ENCODE data around the gene C13orf42.

C13orf42 gene

GRCh38 chr13:51111174-51111573 is at the start of gene C13orf42:
Gene C13orf42, minus strand, starts transcription at chr13:51111274. Its CDS starts 65 bp downstream, at chr13:51111209.
- Histone ChIP-seq H3K27ac (no peak within 1 kb of the TSS), H3K4me3 (no peak within 1 kb of the TSS)

GRCh38 chr13:51158880-51159518 is 47.9 kb upstream of the C13orf42 start:
- H3K27ac ChIP-seq = no peak overlapping the region
- H3K4me3 ChIP-seq = no peak overlapping the region

- Histone ChIP-seq H3K27ac (no peak overlapping the region), H3K4me3 (no peak overlapping the region)
Measured at GRCh38 chr13:51158365-51158764, 47.3 kb upstream of the C13orf42 start.

DNA sequence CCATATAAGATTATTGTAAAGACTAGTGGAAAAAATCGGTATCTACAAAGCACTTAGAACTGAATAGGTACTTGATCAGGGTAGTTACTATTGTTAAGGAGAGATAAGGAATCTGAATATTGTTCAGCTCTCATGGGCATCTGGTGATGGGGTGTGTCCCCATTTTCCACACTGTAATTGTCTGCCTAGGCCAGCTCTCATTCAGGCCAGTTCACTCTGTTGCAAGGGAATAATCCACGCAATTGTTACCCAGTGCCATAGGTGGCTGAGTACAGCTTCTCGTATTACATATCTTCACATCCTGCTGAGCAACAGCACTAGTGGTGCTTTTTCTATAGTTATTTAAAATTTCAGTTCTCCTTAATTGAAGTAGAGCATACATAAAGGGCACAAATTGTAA is 45.6 kb upstream of the C13orf42 start:
- no peak overlapping the region for H3K27ac ChIP-seq
- H3K4me3 ChIP-seq = no peak overlapping the region

DNA sequence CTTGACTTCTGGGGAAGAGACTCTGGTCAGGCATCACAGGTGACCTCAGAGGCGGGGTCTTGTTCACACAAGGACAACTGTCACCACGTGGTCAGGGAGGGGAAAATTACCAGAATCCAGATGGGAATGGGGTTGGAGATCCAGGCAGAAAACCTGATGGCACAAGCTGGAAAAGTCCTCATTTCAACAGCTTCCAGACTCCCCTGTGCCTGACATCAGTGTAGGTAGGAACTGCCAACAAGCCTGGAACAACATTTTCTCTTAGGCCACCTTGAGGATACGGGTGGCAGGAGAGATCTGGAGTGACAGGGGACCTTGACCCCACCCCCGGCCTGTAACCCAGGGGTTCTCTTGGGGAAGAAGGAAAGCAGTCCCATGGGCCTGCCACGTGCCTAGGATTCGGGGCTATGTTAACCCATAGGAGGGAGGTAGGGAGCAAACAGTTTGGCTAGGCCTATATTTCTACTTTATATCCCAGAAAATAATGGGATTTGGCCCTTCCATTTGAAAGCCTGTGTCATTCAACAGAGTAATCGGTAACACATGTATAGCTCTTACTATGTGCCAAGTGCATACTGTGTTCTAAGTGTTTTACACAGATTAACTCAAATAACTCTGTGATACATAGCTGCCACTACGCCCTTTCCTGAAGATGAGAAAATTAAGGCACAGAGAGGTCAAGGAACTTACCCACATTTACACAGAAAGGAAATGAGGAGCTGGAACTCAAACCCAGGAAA is 44.9 kb upstream of the C13orf42 start:
- no peak overlapping the region for H3K27ac ChIP-seq
- H3K4me3 ChIP-seq = no peak overlapping the region

- no peak overlapping the region for H3K27ac ChIP-seq
- no peak overlapping the region for H3K4me3 ChIP-seq
Measured at GRCh38 chr13:51155161-51155560, 44.1 kb upstream of the C13orf42 start.

- Histone ChIP-seq H3K4me3 (no peak overlapping the region), H3K27ac (no peak overlapping the region)
Measured at GRCh38 chr13:51154029-51154555, 43.0 kb upstream of the C13orf42 start.

DNA sequence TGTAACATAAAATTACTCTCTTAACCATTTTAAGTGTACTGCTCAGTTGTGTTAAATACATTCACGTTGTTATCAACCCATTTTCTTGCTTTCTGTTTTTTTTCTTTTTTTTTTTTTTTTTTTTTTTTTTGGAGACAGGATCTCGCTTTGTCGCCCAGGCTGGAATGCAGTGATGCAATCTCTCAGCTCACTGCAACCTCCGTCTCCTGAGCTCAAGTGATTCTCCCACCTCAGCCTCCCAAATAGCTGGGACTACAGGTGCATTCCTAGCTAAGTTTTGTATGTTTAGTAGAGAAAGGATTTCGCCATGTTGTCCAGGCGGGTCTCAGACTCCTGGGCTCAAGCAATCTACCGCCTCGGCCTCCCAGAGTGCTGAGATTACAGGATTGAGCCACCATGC is 42.5 kb upstream of the C13orf42 start:
- H3K27ac ChIP-seq = no peak overlapping the region
- H3K4me3 ChIP-seq = no peak overlapping the region

DNA sequence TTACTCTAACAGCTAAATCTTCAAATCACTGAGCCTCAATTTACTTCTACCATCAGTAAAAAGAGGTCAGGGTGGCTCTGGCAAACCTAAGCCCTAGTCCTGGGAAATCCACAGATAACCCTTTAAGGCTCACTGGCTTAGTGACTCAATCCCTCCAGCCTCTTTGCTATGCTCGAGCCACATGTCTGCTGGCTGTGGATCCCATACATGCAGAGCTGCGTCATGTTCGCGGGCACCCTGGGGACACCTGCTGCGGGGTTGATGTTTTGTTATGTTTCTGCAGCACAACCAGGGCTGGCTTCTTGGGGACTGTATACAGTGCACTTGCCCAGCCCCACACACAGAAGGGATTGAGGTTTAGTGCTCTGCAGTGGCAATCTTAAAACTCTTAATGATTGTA is 41.6 kb upstream of the C13orf42 start:
- no peak overlapping the region for H3K27ac ChIP-seq
- H3K4me3 ChIP-seq = no peak overlapping the region

DNA sequence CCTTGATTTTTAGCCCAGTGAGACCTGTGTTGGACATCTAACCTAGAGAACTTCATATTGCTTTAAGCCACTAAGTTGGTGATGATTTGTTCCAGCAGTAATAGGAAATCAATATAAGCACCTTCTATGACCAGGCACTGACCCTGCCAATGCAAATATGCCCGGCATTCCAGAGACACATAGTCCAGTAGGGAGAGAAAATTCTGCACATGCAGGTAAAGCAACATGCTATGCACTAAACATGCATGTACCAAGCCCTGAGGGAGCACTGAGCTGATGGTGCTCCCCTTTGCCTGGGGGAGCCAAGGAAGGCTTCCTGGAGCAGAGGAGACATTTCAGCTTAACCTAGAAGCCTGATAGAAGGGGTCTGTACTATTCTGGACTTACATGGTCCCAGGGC is 40.4 kb upstream of the C13orf42 start:
- no peak overlapping the region for H3K4me3 ChIP-seq
- H3K27ac ChIP-seq = no peak overlapping the region

DNA sequence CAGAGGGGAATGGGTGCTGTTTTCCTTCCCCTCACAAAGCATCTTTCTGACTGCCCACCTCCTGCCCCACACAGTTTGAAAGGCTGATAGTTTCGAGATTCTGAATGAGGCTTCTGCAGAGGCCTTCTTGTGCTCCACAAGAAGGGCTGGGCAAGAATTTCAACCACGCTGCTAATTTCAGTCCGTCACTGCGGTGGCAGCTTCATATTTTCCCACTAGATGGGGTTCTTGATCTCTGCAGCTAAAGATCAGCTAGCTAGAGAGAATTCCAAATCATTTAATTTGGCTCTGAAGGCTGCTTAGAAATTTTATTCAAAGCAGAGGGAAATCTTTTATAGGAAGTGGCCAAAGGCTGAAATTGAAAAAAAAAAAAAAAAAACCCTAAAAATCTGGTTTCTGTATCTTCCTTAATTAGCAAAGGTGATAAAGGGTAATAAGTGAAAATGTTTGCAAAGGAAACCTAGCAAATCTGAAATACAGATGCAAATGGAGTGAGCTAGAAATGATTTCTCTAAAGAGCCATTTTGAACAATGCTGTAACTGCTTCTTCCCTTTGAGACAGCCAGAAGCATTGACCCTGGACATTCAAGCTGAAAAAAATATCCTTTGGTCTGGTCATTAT is 38.0 kb upstream of the C13orf42 start:
- Histone ChIP-seq H3K27ac (peak overlapping the region in 4 of 21 experiments; percentile 2 to 57 (median 34)), H3K4me3 (no peak overlapping the region)

DNA sequence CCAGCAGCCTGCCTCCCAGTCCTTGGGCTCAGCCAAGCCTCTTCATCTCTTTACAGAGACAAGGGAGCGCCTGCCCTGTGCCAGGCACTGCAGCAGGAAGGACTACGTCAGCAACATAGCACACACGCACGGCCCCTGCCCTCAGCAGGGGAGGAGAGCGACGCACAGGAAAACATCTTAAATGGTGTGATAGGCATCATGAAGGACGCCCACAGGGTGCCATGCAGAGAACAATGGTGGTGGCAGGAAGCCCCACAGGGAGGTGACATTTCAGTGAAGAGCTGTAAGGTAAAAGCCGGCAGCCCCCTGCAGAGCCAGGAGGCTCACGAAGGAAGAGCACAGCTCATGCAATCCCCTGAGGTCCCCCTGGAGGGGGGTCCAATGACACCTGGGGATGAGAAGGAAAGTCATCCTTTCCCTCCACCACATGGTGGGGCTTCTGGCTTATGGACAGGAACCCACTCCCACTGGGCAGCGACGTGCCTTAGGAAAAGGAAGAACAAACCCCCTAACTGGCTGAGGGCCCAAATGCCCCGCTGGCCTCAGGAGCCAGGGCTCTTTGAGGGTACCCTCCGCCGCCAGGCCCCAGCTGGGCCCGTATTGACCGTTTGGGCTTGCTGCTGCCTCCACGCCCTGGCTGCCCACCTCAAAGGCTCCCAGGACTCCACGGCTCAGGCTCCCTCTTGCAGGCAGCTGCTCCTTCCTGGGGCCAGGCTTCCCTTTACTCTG is 37.3 kb upstream of the C13orf42 start:
- peak overlapping the region in 4 of 21 experiments; percentile 2 to 57 (median 34) for H3K27ac ChIP-seq

DNA sequence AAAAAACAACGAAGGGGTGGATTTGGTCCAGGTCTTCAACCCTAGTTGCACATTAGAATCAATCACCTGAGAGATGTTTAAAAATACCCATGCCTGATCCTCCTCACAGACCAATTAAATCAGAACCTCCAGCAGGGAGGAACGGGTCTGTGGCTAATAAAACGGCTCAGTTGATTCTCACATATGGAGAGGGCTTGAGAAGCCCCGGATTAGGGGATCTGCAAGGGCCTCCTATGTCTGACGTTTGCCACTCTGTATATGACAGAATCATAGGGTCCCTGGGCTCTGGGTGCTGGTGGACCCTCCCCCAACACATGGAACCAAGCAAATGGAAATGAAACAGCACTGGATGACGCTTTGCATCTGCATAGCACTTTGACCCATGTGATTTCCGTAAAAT is 36.7 kb upstream of the C13orf42 start:
- Histone ChIP-seq H3K27ac (no peak overlapping the region), H3K4me3 (no peak overlapping the region)

More for the DNA sequence above, 37.3 kb upstream of the C13orf42 start:
- H3K4me3 ChIP-seq = no peak overlapping the region

GRCh38 chr13:51146667-51147066 is 35.6 kb upstream of the C13orf42 start:
- Histone ChIP-seq H3K4me3 (no peak overlapping the region), H3K27ac (no peak overlapping the region)

- Histone ChIP-seq H3K27ac (no peak overlapping the region), H3K4me3 (no peak overlapping the region)
Measured at GRCh38 chr13:51137250-51137649, 26.2 kb upstream of the C13orf42 start.

- Histone ChIP-seq H3K27ac (no peak overlapping the region), H3K4me3 (no peak overlapping the region)
Measured at GRCh38 chr13:51136276-51136980, 25.4 kb upstream of the C13orf42 start.

DNA sequence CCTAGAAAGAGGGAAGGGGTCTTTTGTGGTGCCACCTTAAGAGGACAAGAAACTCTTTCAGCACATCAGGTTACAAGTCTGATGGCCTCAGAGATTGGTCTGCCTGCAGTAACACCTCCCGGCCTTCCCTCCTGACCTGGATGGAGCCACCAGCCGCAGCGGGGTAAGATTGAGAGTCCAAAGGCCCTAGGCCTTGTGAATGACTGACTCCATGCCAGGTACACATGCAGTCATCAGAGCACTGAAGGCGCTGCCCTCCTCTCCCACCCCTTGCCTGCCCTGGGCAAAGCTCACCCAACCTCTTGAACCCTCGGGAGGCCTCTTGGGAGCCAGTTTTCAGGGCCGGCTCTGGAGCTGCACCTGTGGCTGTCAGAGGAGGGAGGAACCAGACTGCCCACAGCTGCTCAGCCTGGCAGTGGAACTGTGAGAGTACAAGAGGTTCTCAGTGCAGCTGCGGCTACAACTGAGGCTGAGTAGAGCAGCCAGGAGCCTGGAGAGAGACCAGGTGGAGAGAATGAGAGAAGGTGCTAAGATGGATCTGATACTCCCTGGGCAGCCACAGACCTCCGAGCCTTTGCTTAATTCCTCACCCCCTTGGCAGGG is 23.8 kb upstream of the C13orf42 start:
- Histone ChIP-seq H3K27ac (no peak overlapping the region), H3K4me3 (no peak overlapping the region)

GRCh38 chr13:51130348-51130747 is 19.3 kb upstream of the C13orf42 start:
- H3K4me3 ChIP-seq = no peak overlapping the region

More at GRCh38 chr13:51130348-51130747, 19.3 kb upstream of the C13orf42 start:
- no peak overlapping the region for H3K27ac ChIP-seq

All from skin epidermis (tissue), 12 donors.